ENCODE results near the gene FAM219B.
"Not testable (repeated sequence)": the region's sequence is repeated elsewhere in the genome, so short reads cannot be mapped to it uniquely, and the experiment has no call there.

The FAM219B gene

GRCh38 chr15:74906067-74906449, 593 bp downstream of the FAM219B start:
- DNase-seq, result peak in 39 of 42 donors; percentile 17 to 80 (median 47)
- intact Hi-C loops (cut with DNase I), result no loop called here

GRCh38 chr15:74904190-74904805, 2.4 kb downstream of the FAM219B start:
- intact Hi-C loops (cut with DNase I), result no loop called here
- no peak for DNase-seq

- DNase-seq, result no peak
- intact Hi-C loops (cut with DNase I), result no loop called here
Measured at GRCh38 chr15:74903676-74904075, 3.0 kb downstream of the FAM219B start.

- intact Hi-C loops (cut with DNase I), result no loop called here
- no peak for DNase-seq
Measured at GRCh38 chr15:74902295-74903075, 4.2 kb downstream of the FAM219B start.

- peak in 41 of 42 donors; percentile 25 to 83 (median 61) for DNase-seq
- intact Hi-C loops (cut with DNase I), result no loop called here
Measured at GRCh38 chr15:74901612-74902063, 5.0 kb downstream of the FAM219B start.

- no peak for DNase-seq
- intact Hi-C loops (cut with DNase I), result no loop called here
Measured at GRCh38 chr15:74897300-74897701, 9.3 kb downstream of the FAM219B start.

- intact Hi-C loops (cut with DNase I), result no loop called here
- DNase-seq, result no peak
Measured at GRCh38 chr15:74896316-74896715, 10.3 kb downstream of the FAM219B start.

GRCh38 chr15:74895830-74896229, 10.8 kb downstream of the FAM219B start:
- no peak for DNase-seq
- intact Hi-C loops (cut with DNase I), result no loop called here

GRCh38 chr15:74894383-74894782, 12.3 kb downstream of the FAM219B start:
- intact Hi-C loops (cut with DNase I), result not testable (repeated sequence)

GRCh38 chr15:74893627-74894026, 13.0 kb downstream of the FAM219B start:
- intact Hi-C loops (cut with DNase I), result no loop called here
- DNase-seq, result no peak

More at GRCh38 chr15:74894383-74894782, 12.3 kb downstream of the FAM219B start:
- DNase-seq, result not testable (repeated sequence)

GRCh38 chr15:74892931-74893330, 13.7 kb downstream of the FAM219B start:
- intact Hi-C loops (cut with DNase I), result no loop called here
- no peak for DNase-seq

- DNase-seq, result no peak
- intact Hi-C loops (cut with DNase I), result no loop called here
Measured at GRCh38 chr15:74892313-74892712, 14.3 kb downstream of the FAM219B start.

- DNase-seq, result no peak
- intact Hi-C loops (cut with DNase I), result no loop called here
Measured at GRCh38 chr15:74891469-74891868, 15.2 kb downstream of the FAM219B start.

GRCh38 chr15:74890665-74890960, 16.0 kb downstream of the FAM219B start:
- intact Hi-C loops (cut with DNase I), result no loop called here
- DNase-seq, result no peak

- intact Hi-C loops (cut with DNase I), result no loop called here
- DNase-seq, result peak; percentile 87 to 97 (median 93)
Measured at GRCh38 chr15:74889883-74890664, 16.6 kb downstream of the FAM219B start, which contains the start of gene MPI. Gene MPI, plus strand, starts transcription at chr15:74890042. Its CDS starts 32 bp downstream, at chr15:74890074.

- peak; percentile 28 to 82 (median 62) for DNase-seq
- intact Hi-C loops (cut with DNase I), result no loop called here
Measured at GRCh38 chr15:74889390-74889882, 17.2 kb downstream of the FAM219B start.

- DNase-seq, result no peak
- intact Hi-C loops (cut with DNase I), result no loop called here
Measured at GRCh38 chr15:74888716-74889115, 17.9 kb downstream of the FAM219B start.

GRCh38 chr15:74887537-74888193, 19.0 kb downstream of the FAM219B start:
- DNase-seq; intact Hi-C loops (cut with DNase I): not testable (repeated sequence)

GRCh38 chr15:74885461-74885860, 21.2 kb downstream of the FAM219B start:
- DNase-seq, result no peak
- intact Hi-C loops (cut with DNase I), result no loop called here
